Smooth muscle cell (in vitro differentiated cells): ENCODE data around the gene CLBA1. TPM values are rescaled to one million over a fixed set of nuclear protein-coding genes. Genes with fewer than 3 reads are reported as not detected.

Experiments
- DNase-seq: peaks from one replicate; lab custom pipeline; 2025; ENCODE audit not compliant: unreplicated experiment; lab: John Stamatoyannopoulos, UW
- H2AFZ ChIP-seq: fragments of 200-600 bp; sonication (generic); 2 replicates; pipeline ENCODE4 v1.6.0; 2016; ENCODE audit warnings: antibody characterized with exemption, low read depth, mild to moderate bottlenecking
- H3F3A ChIP-seq: fragments of 200-600 bp; sonication (generic); 2 replicates; pipeline ENCODE4 v1.6.0; 2017; ENCODE audit warnings: antibody characterized with exemption, low read depth
- H3K27ac ChIP-seq: fragments of 200-600 bp; sonication (generic); 2 replicates; pipeline ENCODE4 v1.5.1; 2016; ENCODE audit warnings: low read depth, mild to moderate bottlenecking
- H3K27me3 ChIP-seq: fragments of 200-600 bp; sonication (generic); 2 replicates; pipeline ENCODE4 v1.6.1; 2016; ENCODE audit warnings: low read depth, mild to moderate bottlenecking
- H3K36me3 ChIP-seq: fragments of 200-600 bp; sonication (generic); 2 replicates; pipeline ENCODE4 v1.5.1; 2016; ENCODE audit warnings: low read depth
- H3K4me1 ChIP-seq: fragments of 200-600 bp; sonication (generic); 2 replicates; pipeline ENCODE4 v1.5.1; 2016; ENCODE audit warnings: low read depth
- H3K4me2 ChIP-seq: fragments of 200-600 bp; sonication (generic); 2 replicates; pipeline ENCODE4 v1.6.0; 2016; ENCODE audit warnings: mild to moderate bottlenecking
- H3K4me3 ChIP-seq: fragments of 200-600 bp; sonication (generic); 2 replicates; pipeline ENCODE4 v1.5.1; 2016; ENCODE audit warnings: mild to moderate bottlenecking
- H3K79me2 ChIP-seq: fragments of 200-600 bp; sonication (generic); 2 replicates; pipeline ENCODE4 v1.6.0; 2016; ENCODE audit warnings: low read depth, mild to moderate bottlenecking
- H3K9ac ChIP-seq: fragments of 200-600 bp; sonication (generic); 2 replicates; pipeline ENCODE4 v1.6.0; 2016; ENCODE audit warnings: low read depth
- H3K9me3 ChIP-seq: fragments of 200-600 bp; sonication (generic); replicated peaks from 2 replicates; pipeline ENCODE4 v1.5.1; 2016; ENCODE audit warnings: low read depth
- H4K20me1 ChIP-seq: fragments of 200-600 bp; sonication (generic); 2 replicates; pipeline ENCODE4 v1.6.0; 2016; ENCODE audit warnings: low read depth
- WGBS: methylation state at CpG from one replicate; pipeline ENCODE4 v1.1.7; 2016; ENCODE audit warnings: low lambda C conversion rate; 5-methylcytosine and 5-hydroxymethylcytosine counted together
- polyA plus RNA-seq: library from polyadenylated mRNA; unstranded; fragments of >200 nt; fragmentation: Nextera tagmentation; extraction: Ambion mirVana; gene quantifications from 2 replicates; pipeline ENCODE4 v1.2.1, GENCODE V29; 2016
- total RNA-seq: library from RNA; depleted of rRNA; stranded (reverse); fragments of >200 nt; gene quantifications from 2 replicates; pipeline ENCODE4 v1.2.3, GENCODE V29; 2014
- TF ChIP-seq, protein P1 (sequence below): fragments of 200-600 bp; sonication (generic); IDR thresholded peaks from 2 replicates; pipeline ENCODE4 v1.5.1; 2017; ENCODE audit warnings: borderline replicate concordance, mild to moderate bottlenecking, antibody characterized with exemption; ENCODE audit not compliant: insufficient read depth, poor library complexity, severe bottlenecking

The CLBA1 gene
- total and polyA plus RNA-seq, 2 experiments from 2014 or later, result 5.0 to 8.7 TPM

DNA sequence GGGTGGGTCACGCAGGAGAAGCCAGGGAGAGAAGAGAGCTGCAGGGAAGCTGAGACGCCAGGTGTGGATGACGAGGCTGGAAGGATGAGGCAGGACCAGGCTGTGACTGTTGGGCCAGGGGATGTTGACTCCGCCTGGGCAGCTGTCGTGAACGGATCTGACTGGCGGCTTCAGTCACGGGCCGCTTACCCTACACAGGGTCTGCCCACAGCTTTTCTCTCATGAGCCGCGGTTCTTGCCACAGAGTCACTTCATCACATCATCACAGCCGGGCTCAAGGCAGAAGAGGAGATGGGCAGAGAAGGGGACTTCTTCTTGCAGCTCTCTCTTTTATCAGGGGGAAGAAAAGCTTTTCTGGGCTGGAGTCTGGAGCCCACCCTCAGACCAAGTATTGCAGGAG lies 7.7 kb downstream of the CLBA1 start:
- H3K4me3 ChIP-seq, result no peak overlapping the region
- no peaks in the 10 kb centered on the region for H3K36me3 ChIP-seq
- H3K9me3 ChIP-seq, result no peaks in the 10 kb centered on the region
- TF ChIP-seq, protein P1, sequence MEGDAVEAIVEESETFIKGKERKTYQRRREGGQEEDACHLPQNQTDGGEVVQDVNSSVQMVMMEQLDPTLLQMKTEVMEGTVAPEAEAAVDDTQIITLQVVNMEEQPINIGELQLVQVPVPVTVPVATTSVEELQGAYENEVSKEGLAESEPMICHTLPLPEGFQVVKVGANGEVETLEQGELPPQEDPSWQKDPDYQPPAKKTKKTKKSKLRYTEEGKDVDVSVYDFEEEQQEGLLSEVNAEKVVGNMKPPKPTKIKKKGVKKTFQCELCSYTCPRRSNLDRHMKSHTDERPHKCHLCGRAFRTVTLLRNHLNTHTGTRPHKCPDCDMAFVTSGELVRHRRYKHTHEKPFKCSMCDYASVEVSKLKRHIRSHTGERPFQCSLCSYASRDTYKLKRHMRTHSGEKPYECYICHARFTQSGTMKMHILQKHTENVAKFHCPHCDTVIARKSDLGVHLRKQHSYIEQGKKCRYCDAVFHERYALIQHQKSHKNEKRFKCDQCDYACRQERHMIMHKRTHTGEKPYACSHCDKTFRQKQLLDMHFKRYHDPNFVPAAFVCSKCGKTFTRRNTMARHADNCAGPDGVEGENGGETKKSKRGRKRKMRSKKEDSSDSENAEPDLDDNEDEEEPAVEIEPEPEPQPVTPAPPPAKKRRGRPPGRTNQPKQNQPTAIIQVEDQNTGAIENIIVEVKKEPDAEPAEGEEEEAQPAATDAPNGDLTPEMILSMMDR, result no peak
- H3F3A ChIP-seq, result no peaks in the 10 kb centered on the region
- no peak overlapping the region for H2AFZ ChIP-seq
- no peaks in the 10 kb centered on the region for H3K79me2 ChIP-seq
- DNase-seq, result no peak
- H3K27ac ChIP-seq, result no peak overlapping the region
- no peaks in the 10 kb centered on the region for H4K20me1 ChIP-seq
- no peaks in the 10 kb centered on the region for H3K4me1 ChIP-seq
- no peak overlapping the region for H3K4me2 ChIP-seq
- no peak overlapping the region for H3K9ac ChIP-seq
- 97% methylated on average over 12 of the region's 12 CpGs for WGBS
- no peaks in the 10 kb centered on the region for H3K27me3 ChIP-seq

DNA sequence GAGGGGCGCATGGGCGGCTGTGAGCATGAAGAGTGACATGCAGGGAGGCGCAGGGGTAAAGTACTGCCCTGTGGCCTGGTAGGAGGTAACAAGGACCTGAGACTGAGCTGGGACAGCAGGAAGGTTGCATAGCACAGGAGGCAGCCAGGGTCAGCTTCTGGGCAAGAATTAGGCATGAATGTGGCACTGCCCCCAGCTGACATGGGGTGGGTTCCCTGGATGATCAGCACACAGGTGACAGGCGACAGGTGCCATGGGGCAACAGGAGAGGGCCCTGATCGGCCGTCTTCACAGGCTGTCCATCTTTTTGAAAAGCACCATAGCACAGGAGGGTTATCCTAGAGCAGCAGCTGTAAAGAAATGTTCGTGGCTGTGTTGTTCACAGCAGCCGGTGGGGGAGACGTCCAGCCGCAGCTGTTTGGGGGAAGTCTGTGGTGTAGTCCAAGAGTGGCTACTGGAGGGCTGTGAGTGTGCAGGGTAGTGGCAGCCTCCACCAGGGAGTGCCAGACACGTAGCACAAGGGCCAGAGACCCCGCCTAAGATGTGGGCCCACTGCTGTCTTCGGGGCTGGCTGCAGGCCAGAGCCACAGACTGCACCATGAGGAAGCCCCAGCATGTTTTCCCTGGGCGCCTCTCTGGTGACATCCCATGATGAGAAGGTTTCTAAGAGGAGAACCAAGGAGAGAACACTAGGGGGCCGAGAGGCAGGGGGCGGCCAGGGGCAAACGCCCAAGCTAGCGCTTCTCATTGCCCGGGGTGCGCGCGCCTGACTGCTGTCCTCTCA lies 8.4 kb downstream of the CLBA1 start:
- H3K4me2 ChIP-seq, result no peak overlapping the region
- H3K9me3 ChIP-seq, result no peaks in the 10 kb centered on the region
- H3K27ac ChIP-seq, result no peak overlapping the region
- H4K20me1 ChIP-seq, result no peaks in the 10 kb centered on the region
- no peak for DNase-seq
- no peak overlapping the region for H2AFZ ChIP-seq
- no peak overlapping the region for H3K9ac ChIP-seq
- H3K79me2 ChIP-seq, result no peaks in the 10 kb centered on the region
- WGBS, result 90% methylated on average over 22 of the region's 22 CpGs
- TF ChIP-seq, protein P1, result no peak
- no peak overlapping the region for H3K4me3 ChIP-seq
- H3F3A ChIP-seq, result no peaks in the 10 kb centered on the region
- H3K36me3 ChIP-seq, result no peaks in the 10 kb centered on the region
- no peaks in the 10 kb centered on the region for H3K27me3 ChIP-seq
- H3K4me1 ChIP-seq, result no peaks in the 10 kb centered on the region

DNA sequence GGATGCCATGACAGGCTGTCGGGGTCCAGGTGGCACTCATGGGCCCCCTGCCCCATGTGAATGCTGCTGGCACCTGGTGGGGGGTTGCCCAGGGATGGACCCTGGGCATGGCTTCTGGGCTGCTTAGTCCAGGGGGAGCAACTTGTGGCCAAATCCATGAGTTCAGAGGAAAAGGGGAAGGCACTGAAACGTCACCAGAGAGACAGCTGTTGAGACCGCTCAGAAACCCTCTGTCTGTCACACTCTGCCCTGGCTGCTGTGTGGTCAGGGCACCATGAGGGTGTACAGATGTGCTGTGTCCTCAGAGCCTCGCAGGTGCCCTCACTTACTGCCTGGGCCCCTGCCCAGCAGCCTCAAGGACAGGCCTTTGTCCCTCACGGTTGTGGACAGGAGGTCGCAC lies 9.4 kb downstream of the CLBA1 start:
- no peaks in the 10 kb centered on the region for H4K20me1 ChIP-seq
- H3K27me3 ChIP-seq, result no peaks in the 10 kb centered on the region
- H3K27ac ChIP-seq, result no peak overlapping the region
- no peak overlapping the region for H3K4me3 ChIP-seq
- 91% methylated on average over 6 of the region's 6 CpGs for WGBS
- no peaks in the 10 kb centered on the region for H3K79me2 ChIP-seq
- no peaks in the 10 kb centered on the region for H3K4me1 ChIP-seq
- H2AFZ ChIP-seq, result no peak overlapping the region
- H3K9ac ChIP-seq, result no peak overlapping the region
- no peaks in the 10 kb centered on the region for H3K9me3 ChIP-seq
- H3K4me2 ChIP-seq, result no peak overlapping the region
- TF ChIP-seq, protein P1, result no peak
- DNase-seq, result no peak
- peaks cover 5% of the 10 kb centered on the region for H3K36me3 ChIP-seq
- H3F3A ChIP-seq, result no peaks in the 10 kb centered on the region

DNA sequence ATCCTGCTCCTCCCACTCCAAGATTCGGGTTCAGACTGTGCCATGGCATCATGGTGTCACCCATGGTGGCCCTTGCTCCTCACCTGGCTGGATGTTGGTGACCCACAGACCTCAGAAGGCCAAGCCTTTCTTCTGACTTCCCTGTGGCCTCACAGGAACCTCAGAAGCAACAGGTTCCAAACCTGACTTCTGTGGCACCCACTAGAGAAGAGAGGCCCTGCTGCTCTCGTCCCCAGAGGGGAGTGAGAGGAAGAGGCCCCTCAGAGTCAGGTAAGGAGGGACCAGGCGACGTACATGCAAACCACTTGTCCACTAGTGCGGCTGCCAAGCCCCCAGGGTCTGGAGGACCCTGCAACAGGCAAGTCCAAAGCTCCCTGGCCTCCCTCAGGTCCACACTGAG lies 10.4 kb downstream of the CLBA1 start:
- no peak overlapping the region for H3K4me3 ChIP-seq
- no peak overlapping the region for H3K27ac ChIP-seq
- peaks cover 5% of the 10 kb centered on the region for H3K36me3 ChIP-seq
- H4K20me1 ChIP-seq, result no peaks in the 10 kb centered on the region
- H3K79me2 ChIP-seq, result no peaks in the 10 kb centered on the region
- TF ChIP-seq, protein P1, result no peak
- DNase-seq, result no peak
- H3K27me3 ChIP-seq, result no peaks in the 10 kb centered on the region
- no peaks in the 10 kb centered on the region for H3K9me3 ChIP-seq
- no peak overlapping the region for H3K4me2 ChIP-seq
- no peak overlapping the region for H2AFZ ChIP-seq
- no peak overlapping the region for H3K9ac ChIP-seq
- H3K4me1 ChIP-seq, result no peaks in the 10 kb centered on the region
- no peaks in the 10 kb centered on the region for H3F3A ChIP-seq
- WGBS, result 96% methylated on average over 5 of the region's 5 CpGs
